HG03045 (cell line): ENCODE measurements around the gene NLGN1.

ENCODE experiments used
- ATAC-seq: cut with Tn5 transposase; IDR thresholded peaks from one replicate; pipeline ENCODE4 v1.9.1; 2021; ENCODE audit warnings: mild to moderate bottlenecking, moderate library complexity; ENCODE audit not compliant: unreplicated experiment

NLGN1 gene

DNA sequence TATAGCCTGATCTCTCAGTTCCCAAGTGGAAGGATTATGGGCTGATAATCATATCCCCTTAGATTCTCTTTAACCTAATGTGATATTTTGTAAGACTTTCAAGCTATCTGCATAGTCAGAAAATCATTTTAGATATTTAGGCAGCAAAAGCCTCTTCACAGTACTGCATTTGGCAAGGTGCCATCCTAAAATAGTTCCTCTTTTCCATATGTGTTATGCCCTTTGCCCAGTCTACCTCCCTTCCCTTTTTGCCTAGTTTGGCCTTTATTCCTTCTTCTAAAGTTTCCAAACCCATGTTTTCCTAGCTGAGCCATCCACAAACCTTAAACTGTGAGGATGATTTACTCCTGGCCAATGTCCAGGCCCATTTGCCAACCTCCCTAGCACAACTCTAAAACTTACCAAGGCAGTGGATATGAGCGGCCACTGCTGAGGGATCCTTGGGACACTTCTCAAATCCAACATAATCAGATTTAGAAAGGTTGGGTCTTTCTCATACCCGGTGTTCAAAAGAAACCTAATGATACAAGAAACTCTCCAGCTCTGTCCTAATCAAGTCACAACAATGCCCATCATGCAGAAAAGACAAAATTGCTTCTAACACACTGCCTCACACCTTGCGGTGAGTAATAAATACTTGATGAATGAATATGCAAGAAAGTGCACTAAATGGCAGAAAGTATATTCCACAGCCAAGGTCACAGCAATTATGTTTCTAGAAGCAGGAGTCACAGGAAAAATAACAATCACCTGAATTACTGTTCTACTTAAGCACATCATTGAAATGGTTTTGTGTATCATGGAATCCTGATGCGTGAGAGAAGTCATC lies 493.9 kb downstream of the NLGN1 start:
- no peak for ATAC-seq

DNA sequence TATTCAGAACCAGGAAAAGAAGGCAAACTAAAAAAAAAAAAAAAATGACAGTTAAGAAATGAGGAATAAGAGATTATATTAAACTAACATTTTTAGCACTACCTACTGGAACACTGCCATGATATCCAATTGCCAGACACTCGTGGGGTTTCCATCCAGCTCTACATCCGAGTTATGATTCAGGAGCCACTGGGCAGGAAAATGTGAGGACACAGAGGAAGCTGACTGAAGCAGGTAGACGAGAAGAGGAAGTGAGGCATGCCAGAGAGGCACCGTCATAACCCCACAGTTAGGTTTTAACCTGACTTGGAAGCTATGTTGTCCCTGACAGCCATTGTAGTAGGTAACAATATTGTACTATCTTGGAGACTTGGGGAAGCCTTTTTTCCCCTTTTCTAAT lies 495.0 kb downstream of the NLGN1 start:
- no peak for ATAC-seq

DNA sequence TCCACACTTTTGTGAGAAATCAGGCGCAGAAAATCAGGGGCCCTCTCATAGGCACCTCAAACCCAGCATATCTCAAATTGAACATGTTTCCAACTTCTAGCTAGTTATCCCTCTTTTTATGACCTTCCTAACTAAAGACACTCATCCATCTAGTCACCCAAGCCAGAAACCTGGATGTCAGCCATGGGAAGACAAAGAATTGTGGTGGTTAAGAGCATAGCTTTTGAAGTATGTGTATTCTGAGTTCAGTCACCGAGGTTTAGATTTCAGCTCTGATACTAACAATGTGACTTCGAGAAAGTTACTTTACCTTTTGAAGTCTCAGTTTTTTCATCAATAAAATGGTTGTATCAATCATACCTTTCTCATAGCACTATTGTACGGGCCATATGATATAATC lies 495.5 kb downstream of the NLGN1 start:
- no peak for ATAC-seq

DNA sequence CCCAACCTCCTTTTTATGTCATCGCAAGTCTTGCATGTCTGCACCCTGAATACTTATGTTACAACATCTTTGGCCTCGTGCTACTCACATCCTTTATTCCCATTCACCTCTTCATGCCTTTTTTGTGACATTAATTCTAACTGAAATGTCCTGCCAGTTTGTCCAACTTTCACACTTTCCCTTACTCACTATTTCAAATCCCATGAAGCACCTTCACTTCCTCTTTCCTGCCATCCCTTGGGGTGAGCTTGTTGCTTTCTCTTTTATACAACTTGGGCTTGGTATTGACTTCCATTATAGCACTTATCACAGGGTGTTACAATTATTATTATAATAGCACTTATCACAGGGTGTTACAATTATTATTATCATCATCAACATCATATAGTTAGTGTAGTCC lies 496.3 kb downstream of the NLGN1 start:
- no peak for ATAC-seq

DNA sequence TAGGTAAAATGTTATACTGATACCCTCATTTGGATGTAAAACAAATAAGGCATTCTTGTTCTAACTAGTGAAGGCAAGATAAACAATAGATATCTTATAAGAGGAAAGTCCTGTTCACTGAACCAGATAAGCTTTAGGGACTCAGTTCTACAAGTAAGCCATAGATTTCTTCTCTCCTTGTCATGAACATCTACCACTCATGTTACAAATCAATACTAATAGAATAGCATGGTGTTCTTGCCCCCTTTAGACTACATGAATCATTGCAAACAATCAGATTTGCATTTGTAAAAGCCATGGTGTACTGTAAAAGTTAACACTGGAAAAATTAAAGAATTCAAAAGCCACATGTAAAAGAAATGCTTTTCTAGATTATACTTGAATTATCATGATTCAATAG lies 500.1 kb downstream of the NLGN1 start:
- ATAC-seq, result no peak

DNA sequence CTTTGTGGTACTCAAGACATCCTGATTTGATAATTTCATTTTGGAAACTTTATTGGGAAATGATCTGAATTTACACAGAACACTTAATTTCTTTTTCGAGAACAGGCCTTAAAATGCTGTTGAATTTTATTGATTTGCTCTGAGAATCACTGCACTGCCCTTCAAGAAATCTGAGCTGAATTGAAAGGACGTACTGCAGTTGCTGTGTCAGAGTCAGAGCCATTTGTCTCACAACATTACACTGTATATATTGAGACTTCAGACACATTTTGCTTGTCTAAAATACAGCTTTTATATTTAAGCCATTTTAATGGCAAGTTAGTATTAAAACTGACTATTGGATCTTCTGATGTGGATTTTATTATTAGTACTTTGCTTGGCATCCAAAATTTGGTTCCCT lies 504.1 kb downstream of the NLGN1 start:
- no peak for ATAC-seq

DNA sequence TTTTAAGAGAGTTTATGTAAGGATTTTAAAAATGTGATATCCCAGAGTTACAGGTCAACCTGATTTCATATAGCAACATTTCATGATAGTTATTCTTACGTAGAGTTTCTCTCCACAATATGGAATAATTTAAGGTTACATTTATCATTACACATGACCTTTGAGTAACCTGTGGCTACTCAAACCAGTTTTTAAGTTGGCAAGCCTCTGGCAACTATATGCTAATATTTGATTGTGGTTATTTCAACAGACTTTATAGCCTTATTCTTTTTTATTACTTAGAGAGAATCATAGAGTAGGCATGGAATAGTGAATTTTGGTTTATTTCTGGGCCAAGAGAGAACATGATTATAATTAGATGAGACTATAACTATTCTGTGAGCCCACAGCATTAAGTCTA lies 504.9 kb downstream of the NLGN1 start:
- ATAC-seq, result no peak

DNA sequence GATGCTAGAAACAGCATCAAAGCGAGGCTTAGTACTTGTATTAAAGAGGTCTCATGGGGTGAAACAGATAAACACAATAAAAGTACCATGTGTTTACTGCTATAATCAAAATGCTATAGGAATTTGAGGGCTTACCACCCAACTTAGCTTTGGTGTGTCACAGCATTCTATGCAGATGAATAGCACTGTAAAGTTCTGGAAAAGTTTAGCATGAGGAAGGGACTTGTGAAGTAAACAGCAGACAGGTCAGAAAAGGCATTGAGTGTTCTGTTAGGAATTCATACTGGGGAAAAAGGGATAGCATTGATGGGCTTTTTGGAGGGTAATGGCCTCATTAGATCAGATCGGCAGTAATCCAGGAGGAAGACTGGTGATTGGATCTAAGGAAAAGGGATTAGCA lies 505.3 kb downstream of the NLGN1 start:
- ATAC-seq, result no peak

DNA sequence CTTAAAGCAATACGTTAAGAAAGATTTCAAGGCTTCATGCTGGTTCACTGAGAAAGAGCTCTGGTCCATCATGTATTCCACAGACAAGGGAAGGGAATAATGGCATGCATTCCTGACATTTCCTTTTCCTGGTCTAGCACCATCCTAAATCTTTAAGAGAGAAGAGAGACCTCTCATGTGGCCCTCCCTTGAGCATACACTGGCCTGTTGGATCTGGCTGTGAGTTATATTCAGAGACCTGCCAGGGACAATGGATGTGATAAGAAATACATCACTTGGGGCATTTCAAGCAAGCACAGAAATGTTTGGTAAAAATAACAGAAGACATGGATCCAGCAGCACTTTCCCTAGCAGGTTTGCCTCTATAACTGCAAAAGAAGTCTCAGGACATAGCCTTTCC lies 507.8 kb downstream of the NLGN1 start:
- ATAC-seq, result no peak

DNA sequence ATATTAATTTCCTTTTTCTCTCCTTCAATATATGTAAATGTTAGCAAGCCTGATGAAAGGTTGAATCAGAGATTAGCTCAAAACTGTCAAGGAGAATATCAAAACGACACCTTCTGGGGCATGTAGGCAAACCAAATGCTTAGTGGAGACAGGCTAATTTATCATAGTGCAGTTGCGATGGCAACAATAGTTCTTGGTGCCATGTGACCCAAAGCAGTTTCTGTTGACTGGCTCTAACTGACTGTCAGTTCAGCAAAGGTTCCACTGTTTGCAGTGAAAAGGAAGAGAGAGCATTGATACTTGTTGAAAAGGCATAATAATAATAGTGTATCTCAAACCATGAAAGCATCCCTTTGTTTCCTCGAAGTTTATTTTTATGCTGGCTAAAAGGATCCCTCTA lies 513.9 kb downstream of the NLGN1 start:
- no peak for ATAC-seq

DNA sequence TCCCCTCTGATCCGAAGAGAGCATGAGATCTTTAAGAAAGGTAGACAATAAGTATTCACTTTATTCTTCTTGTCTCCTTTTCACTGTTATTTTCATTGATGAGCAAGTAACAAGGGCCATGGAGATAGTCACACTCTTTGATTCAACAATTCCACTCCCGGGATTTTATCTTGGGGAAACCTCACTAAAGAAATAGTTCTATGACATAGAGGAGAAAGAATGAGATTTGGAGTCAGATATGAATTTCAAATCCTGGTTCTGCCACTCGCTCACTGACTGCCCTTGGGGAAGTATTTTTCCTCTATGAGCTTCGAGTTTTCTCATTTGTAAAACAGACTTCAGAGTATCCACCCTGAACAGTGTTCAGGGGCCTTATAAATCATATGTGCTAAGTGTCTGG lies 514.6 kb downstream of the NLGN1 start:
- ATAC-seq, result no peak

DNA sequence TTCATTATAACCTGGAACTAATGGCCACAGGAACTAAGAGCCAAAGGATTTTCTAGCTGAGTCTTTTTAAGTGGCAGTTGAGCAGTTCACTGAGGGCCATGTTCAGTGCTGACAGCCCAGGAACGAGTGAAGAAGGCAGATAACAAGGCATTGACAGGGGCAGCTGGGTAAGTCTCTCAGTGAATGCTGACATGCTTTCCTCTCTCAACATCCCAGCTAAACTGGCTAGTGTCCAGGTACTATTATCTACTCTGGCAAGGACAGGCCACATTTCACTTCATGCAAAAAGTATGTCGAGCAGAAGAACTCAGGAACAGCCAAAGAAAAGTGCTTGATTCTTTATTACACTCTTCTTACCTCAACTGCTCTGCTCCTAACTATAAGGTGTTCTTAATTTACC lies 515.9 kb downstream of the NLGN1 start:
- ATAC-seq, result no peak

DNA sequence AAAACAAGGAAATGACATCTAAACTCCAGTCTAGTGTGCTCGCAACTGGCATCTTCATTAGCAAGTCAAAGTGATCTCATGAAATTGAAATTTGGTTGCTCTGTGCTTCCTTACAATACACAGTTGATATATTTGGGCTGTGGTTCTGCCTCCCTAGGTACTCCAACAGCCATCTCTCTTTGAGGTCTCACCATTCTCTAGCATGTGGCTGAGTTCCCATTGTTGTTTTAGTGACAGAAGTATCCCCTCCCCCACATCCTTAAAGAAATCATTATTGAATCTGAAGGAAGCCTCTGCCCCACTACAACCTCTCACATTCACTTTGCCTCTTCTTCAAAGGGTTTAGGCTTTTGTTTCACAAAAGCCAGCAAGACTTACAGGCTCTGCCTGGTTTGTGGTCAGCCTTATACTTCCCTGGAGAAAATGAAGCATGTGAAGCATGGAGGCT lies 516.5 kb downstream of the NLGN1 start:
- ATAC-seq, result no peak

DNA sequence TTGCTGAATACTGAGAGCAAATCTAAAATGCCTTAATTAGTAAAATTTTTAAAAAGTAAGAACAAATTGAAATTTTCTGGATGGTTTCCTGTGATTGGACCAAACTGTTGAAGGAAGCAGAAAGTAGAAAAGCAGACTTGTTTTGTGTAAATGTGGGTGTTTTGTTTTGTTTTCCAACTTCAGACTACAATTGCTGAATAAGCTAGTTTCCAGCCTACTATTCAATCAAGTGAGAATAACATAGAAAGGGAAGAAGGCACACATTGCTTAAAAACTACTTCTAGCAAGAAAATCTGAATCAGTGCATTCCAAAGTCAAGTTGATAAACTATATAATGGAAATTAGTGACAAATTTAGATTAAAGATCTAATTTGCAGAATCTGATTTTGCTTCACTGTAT lies 519.3 kb downstream of the NLGN1 start:
- ATAC-seq, result no peak

DNA sequence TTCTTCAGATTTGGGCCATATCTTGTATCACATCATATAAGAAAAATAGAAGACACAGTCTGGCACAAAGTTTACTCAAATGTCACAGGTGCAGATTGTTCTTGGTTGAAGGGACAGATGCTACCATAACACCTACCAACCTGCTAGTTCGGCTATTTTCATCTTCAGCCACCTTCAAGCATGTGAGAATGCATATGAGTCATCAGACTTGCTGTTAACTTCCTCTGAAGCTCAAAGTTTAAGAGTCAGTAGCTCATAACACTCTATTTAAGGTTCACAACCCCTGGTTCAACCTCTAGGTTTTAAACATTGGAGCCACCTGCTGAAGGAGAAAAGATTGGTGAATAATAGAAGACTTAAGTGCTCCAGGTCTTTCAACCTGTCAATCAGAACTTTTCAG lies 522.8 kb downstream of the NLGN1 start:
- ATAC-seq, result no peak

DNA sequence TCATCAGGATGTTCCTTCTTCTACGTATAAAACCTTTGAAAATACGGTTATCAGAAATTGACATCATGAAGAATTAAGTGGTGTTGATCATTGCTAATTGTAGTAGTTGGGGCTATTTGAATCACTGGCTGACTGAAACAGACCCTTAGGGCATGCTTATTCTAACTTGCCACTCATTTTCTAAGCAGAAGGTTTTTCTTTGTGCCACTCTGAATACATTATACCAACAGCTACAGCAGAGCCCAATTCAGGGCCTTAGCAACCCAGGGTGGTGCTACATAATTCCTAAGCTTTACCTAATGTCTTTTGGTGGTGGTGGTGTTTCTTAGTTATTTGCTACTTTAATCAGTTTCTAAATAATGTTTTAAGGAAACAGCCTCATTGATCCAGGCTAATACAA lies 524.2 kb downstream of the NLGN1 start:
- ATAC-seq, result no peak

DNA sequence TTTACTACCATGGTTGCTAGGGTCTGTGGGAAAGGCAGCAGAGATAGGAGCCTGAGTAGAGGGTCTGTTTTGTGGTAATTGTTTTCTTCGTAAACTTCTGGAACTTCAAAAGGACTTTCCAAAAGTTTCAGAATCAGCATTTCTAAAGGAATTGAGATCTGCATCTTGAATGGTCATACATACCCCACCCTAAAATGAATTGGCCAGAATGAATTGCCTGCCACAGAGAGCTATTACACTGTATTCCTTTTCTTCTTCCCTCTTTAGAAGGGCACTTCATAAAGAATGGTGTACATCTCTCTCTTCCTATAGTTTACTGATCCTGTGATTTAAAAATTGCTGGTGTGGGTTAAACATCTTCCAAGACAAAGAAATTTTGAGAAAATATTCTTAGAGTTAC lies 525.7 kb downstream of the NLGN1 start:
- ATAC-seq, result no peak

DNA sequence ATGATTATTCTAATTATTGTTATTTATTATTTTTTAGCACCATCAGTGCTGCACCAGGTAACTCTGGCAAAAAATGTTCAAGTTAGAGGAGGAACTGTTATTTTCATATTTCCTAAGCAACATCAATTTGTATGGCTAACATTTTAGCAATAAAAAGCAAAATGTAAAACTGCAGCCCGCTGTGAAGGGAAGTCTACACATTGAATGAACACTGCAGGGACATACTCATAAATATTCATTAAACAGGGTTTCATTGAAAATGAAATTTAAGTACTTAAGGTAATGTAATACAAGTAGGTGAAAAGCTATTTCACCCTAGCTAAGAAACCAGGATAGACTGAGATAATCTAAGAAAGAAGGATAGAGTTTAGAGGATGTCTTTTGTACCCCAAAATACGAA lies 532.7 kb downstream of the NLGN1 start:
- ATAC-seq, result no peak

DNA sequence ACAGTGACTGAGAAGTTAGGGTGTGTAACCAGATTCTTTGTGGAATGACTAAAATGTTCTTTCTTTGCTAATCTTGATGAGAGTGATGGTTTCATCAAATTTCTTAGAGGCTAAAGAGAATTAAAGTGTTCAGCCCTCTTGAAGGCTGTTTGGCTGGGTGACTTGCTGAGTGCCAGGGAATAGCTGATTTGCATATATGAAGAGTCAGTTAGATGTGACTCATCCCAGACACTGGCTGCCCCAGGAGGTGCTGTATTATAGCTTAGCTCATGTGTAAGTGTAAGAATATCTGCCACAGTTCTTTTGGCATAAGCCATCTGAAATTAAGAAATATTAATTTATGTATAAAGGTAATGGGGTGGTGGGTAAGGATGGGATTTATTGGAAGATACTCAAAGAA lies 535.1 kb downstream of the NLGN1 start:
- no peak for ATAC-seq

DNA sequence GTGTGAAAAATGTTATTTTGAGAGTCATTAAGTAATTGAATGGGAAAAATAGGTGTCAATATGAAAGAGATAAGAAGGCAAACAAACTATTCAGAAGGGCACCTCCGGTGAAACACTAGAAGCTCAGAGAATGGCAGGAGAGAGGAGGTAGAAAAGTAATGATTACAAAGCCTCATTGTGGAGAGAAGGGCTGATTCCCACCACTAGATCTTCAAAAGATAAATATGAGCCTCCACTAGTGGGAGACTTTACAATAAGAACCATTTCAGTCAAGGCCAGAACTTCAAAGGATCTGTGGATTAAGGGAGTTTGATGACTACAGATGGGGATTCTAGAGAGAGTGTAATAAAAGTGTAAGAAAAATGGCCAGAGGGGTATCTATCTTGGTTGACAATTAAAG lies 535.6 kb downstream of the NLGN1 start:
- no peak for ATAC-seq

DNA sequence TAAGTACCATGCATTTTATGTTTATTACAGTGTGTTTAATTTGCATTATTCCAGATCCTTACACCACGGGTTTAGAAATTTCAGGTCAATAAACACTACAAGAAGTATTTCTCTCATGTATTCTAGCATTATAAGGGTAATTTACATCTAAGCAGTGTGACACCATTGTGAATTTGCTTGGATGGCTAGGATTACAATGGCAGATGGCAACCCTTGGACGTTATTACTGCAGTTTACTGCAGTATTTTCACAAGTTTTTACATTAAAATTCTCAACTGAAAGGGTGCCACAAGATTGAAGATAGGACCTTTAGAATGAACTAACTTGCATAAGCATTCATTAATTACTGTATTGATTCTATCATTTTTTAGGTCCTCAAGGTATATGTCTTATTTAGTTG lies 538.8 kb downstream of the NLGN1 start:
- ATAC-seq, result no peak

DNA sequence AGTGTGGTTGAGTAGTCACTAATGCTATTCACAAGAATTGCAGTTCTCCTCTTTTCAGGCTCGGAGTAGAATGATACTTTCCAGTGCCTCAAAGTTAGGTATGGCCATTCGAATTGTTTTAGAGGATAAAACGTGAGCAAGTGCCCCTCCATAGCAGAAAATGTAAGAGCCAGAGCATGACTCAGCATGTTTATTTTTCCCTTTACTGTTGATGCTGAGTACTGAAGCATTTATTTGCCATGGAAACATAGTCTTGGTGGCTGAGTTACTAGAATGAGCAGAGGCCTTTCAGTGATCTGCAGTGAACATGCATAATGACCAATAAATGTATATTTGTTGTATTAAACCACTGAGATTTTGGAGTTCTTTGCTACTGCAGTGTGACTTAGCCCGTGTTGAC lies 540.6 kb downstream of the NLGN1 start:
- no peak for ATAC-seq

DNA sequence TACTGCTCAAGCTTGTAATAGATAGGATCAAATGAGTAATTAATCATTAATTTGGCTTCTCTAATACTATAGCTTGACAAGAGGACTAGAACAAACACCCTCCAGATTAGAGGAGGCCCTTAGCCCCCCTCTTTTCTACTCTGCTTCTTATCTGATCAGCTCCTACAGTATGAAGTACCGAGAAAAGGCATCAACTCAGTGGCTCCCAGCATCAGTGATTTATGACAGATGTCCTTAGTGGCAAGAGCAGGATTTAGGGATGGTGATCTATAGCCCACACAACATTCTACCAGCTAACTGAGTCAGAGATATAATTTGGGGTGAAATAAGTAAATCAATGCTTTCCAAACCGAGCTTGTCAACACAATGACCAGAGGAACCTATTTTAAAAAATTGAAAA lies 541.1 kb downstream of the NLGN1 start:
- no peak for ATAC-seq
